Panc1 (cell line): ENCODE results near the gene MACC1. TPM values are rescaled to one million over a fixed set of nuclear protein-coding genes. Genes with fewer than 3 reads are reported as not detected.

Experiments used
- ATAC-seq: fragments of 200-7000 bp; cut with Tn5 transposase; 2 replicates; pipeline ENCODE4 v1.9.1; 2020; ENCODE audit warnings: mild to moderate bottlenecking, moderate library complexity
- BruUV-seq: library from RNA; stranded (reverse); fragments of 400-500 nt; replicated peaks from 2 replicates; lab custom pipeline; 2021; lab: Mats Ljungman, UMichigan
- CTCF ChIA-PET: fragments of 300-600 bp; sonication (Branson Sonifier 250); formaldehyde crosslinking; loops from one replicate; lab custom pipeline; 2022; ENCODE audit warnings: antibody characterized with exemption; lab: Charles Lee
- POLR2A ChIA-PET: fragments of 300-600 bp; sonication (Branson Sonifier 250); formaldehyde crosslinking; loops from one replicate; lab custom pipeline; 2022; ENCODE audit warnings: antibody characterized with exemption; lab: Charles Lee
- DNase-seq: peaks from one replicate; pipeline ENCODE4 v3.0.0-alpha.2; 2010; ENCODE audit warnings: low read depth, low spot score
- H3K27ac ChIP-seq: 2 replicates; pipeline ENCODE4 v1.5.1; 2011; ENCODE audit warnings: mild to moderate bottlenecking, low read length, inconsistent platforms
- H3K27me3 ChIP-seq: fragments of 200-500 bp; sonication (Bioruptor generic); 2 replicates; pipeline ENCODE4 v1.6.0; 2014; ENCODE audit warnings: low read length, inconsistent platforms; ENCODE audit not compliant: control insufficient read depth, insufficient read depth
- H3K36me3 ChIP-seq: fragments of 200-500 bp; sonication (Bioruptor generic); 2 replicates; pipeline ENCODE4 v1.5.1; 2014; ENCODE audit warnings: inconsistent platforms, mild to moderate bottlenecking, low read length, moderate library complexity; ENCODE audit not compliant: control insufficient read depth, insufficient read depth
- H3K4me1 ChIP-seq: 2 replicates; pipeline ENCODE4 v1.5.1; 2011; ENCODE audit warnings: inconsistent platforms, mild to moderate bottlenecking, low read length, moderate library complexity; ENCODE audit not compliant: control insufficient read depth, insufficient read depth
- H3K4me3 ChIP-seq, 2 experiments: 2 replicates each; pipeline ENCODE4 v1.5.1; 2011 to 2012; ENCODE audit warnings: low read depth in 2 of 2, low read length in 2 of 2, mild to moderate bottlenecking in 2 of 2, inconsistent platforms in 1 of 2, moderate library complexity in 1 of 2
- H3K9me3 ChIP-seq: fragments of 200-500 bp; sonication (Bioruptor generic); 2 replicates; pipeline ENCODE4 v1.5.1; 2014; ENCODE audit warnings: low read depth, mild to moderate bottlenecking, inconsistent platforms, low read length, moderate library complexity; ENCODE audit not compliant: control insufficient read depth, insufficient read depth
- POLR2AphosphoS5 ChIP-seq: IDR thresholded peaks from 2 replicates; pipeline ENCODE4 v1.6.1; 2012; ENCODE audit warnings: mild to moderate bottlenecking, low read depth, low read length, moderate library complexity
- SIN3A ChIP-seq: IDR thresholded peaks from 2 replicates; pipeline ENCODE4 v1.6.1; 2012; ENCODE audit warnings: low read depth, mild to moderate bottlenecking, low read length, moderate library complexity, borderline replicate concordance; ENCODE audit not compliant: insufficient read depth
- TCF7L2 ChIP-seq: IDR thresholded peaks from 2 replicates; pipeline ENCODE4 v1.6.1; 2011; ENCODE audit warnings: mild to moderate bottlenecking, low read depth, low read length, inconsistent platforms
- in situ Hi-C: cut with HindIII; loops from 2 replicates; pipeline ENCODE4 v1.10.0; 2016; ENCODE audit warnings: low sequenced_read_pairs, low pct_unique_long_range_greater_than_20kb
- intact Hi-C: fragments of 100-400 bp; cut with micrococcal nuclease; formaldehyde crosslinking; loops from one replicate; pipeline ENCODE4 v1.10.0; 2022; ENCODE audit not compliant: unreplicated experiment
- total RNA-seq: library from RNA; stranded (reverse); gene quantifications from one replicate; pipeline ENCODE4 v1.2.1, GENCODE V29; 2021; ENCODE audit not compliant: unreplicated experiment
- TF ChIP-seq, protein P1 (sequence below): fragments of 450-650 bp; IDR thresholded peaks from 2 replicates; pipeline ENCODE4 v1.5.1; 2017; ENCODE audit warnings: mild to moderate bottlenecking
- TF ChIP-seq, protein P2 (sequence below), 2 experiments: IDR thresholded peaks; 2 replicates each; pipeline ENCODE4 v1.6.1; 2011 to 2012; ENCODE audit warnings: low read depth in 2 of 2, control low read depth in 1 of 2, low read length in 1 of 2, mild to moderate bottlenecking in 1 of 2, moderate library complexity in 1 of 2; ENCODE audit not compliant: insufficient read depth in 1 of 2

MACC1 gene
- total RNA-seq, 1 experiment from 2014 or later: 0.08 TPM

DNA sequence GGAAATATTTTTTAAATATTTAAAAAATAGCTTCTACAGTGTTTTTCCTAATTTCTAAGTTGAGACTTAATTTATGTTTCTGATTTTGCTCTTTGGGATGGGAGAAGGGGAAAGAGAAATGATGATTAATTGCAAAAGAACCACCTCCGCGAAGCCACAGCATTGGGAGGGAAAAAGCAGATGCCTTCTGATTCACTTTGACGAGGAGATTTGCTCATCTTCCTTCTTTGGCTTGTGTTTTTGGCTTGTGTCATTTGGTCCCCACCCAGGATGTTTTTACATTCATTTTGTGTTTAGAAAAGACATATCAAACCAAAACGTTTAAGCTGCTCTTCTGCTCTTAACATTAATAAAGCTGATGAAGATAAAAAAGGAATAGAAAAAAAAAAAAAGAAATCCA, 121.7 kb downstream of the MACC1 start:
- ChIA-PET POLR2A (no interaction called here), CTCF (interaction anchor here (0.7 kb wide), 1 partner anchor 200 kb away, joined by 3 read pairs; no protein-coding TSS in a partner anchor)
- Histone ChIP-seq H3K4me1 (no peaks in the 10 kb centered on the region), H3K4me3 (no peak overlapping the region), H3K36me3 (no peaks in the 10 kb centered on the region), H3K27ac (no peak overlapping the region), H3K9me3 (no peaks in the 10 kb centered on the region), H3K27me3 (no peaks in the 10 kb centered on the region)
- TF ChIP-seq SIN3A (no peak), TCF7L2 (no peak), POLR2AphosphoS5 (no peak)
- TF ChIP-seq, protein P1, sequence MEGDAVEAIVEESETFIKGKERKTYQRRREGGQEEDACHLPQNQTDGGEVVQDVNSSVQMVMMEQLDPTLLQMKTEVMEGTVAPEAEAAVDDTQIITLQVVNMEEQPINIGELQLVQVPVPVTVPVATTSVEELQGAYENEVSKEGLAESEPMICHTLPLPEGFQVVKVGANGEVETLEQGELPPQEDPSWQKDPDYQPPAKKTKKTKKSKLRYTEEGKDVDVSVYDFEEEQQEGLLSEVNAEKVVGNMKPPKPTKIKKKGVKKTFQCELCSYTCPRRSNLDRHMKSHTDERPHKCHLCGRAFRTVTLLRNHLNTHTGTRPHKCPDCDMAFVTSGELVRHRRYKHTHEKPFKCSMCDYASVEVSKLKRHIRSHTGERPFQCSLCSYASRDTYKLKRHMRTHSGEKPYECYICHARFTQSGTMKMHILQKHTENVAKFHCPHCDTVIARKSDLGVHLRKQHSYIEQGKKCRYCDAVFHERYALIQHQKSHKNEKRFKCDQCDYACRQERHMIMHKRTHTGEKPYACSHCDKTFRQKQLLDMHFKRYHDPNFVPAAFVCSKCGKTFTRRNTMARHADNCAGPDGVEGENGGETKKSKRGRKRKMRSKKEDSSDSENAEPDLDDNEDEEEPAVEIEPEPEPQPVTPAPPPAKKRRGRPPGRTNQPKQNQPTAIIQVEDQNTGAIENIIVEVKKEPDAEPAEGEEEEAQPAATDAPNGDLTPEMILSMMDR: no peak
- TF ChIP-seq, protein P2, sequence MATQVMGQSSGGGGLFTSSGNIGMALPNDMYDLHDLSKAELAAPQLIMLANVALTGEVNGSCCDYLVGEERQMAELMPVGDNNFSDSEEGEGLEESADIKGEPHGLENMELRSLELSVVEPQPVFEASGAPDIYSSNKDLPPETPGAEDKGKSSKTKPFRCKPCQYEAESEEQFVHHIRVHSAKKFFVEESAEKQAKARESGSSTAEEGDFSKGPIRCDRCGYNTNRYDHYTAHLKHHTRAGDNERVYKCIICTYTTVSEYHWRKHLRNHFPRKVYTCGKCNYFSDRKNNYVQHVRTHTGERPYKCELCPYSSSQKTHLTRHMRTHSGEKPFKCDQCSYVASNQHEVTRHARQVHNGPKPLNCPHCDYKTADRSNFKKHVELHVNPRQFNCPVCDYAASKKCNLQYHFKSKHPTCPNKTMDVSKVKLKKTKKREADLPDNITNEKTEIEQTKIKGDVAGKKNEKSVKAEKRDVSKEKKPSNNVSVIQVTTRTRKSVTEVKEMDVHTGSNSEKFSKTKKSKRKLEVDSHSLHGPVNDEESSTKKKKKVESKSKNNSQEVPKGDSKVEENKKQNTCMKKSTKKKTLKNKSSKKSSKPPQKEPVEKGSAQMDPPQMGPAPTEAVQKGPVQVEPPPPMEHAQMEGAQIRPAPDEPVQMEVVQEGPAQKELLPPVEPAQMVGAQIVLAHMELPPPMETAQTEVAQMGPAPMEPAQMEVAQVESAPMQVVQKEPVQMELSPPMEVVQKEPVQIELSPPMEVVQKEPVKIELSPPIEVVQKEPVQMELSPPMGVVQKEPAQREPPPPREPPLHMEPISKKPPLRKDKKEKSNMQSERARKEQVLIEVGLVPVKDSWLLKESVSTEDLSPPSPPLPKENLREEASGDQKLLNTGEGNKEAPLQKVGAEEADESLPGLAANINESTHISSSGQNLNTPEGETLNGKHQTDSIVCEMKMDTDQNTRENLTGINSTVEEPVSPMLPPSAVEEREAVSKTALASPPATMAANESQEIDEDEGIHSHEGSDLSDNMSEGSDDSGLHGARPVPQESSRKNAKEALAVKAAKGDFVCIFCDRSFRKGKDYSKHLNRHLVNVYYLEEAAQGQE (IDR thresholded peaks at IDR 0.05; ENCODE audit: insufficient read depth in 1 of 2, low read depth in 2 of 2, low read length in 1 of 2): no peak
- in situ Hi-C loops (no loop called here), intact Hi-C loops (no loop called here)
- ATAC-seq: no peak
- BruUV-seq: no TSS peak
- DNase-seq: no peak

DNA sequence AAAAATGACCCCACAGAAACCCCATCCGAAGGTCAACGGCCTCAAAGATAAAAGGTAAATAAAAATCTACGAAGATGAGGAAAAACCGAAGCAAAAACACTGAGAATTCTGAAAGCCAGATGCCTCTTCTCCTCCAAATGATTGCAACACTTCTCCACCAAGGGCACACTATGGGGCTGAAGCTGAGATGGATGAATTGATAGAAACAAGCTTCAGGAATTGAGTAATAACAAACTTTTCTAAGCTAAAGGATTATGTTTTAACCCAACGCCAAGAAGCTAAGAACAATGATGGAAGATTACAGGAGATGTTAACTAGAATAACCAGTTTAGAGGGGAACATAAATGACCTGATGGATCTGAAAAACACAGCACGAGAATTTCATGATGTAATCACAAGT, 127.8 kb downstream of the MACC1 start:
- no peaks in the 10 kb centered on the region for H3K36me3 ChIP-seq
- no peak overlapping the region for H3K4me3 ChIP-seq
- ChIA-PET CTCF (no interaction called here), POLR2A (no interaction called here)
- ATAC-seq: no peak
- TF ChIP-seq, protein P1: no peak
- TF ChIP-seq POLR2AphosphoS5: no peak
- no peak for TF ChIP-seq SIN3A
- TF ChIP-seq, protein P2 (IDR thresholded peaks at IDR 0.05; ENCODE audit: insufficient read depth in 1 of 2, low read depth in 2 of 2, low read length in 1 of 2): no peak
- no peak for TF ChIP-seq TCF7L2
- no peak for DNase-seq
- H3K9me3 ChIP-seq: no peaks in the 10 kb centered on the region
- in situ Hi-C loops (no loop called here), intact Hi-C loops (no loop called here)
- H3K27ac ChIP-seq: no peak overlapping the region
- no TSS peak for BruUV-seq
- H3K27me3 ChIP-seq: no peaks in the 10 kb centered on the region
- no peaks in the 10 kb centered on the region for H3K4me1 ChIP-seq
